SH-SY5Y (cell line): ENCODE results near the gene HBE1.

Experiments
- GATA2 ChIP-seq: IDR thresholded peaks from 2 replicates; pipeline ENCODE4 v1.6.1; 2011; ENCODE audit warnings: mild to moderate bottlenecking, low read depth, low read length
- GATA3 ChIP-seq: IDR thresholded peaks from 2 replicates; pipeline ENCODE4 v1.6.1; 2011; ENCODE audit warnings: low read depth, mild to moderate bottlenecking, low read length, moderate library complexity

DNA sequence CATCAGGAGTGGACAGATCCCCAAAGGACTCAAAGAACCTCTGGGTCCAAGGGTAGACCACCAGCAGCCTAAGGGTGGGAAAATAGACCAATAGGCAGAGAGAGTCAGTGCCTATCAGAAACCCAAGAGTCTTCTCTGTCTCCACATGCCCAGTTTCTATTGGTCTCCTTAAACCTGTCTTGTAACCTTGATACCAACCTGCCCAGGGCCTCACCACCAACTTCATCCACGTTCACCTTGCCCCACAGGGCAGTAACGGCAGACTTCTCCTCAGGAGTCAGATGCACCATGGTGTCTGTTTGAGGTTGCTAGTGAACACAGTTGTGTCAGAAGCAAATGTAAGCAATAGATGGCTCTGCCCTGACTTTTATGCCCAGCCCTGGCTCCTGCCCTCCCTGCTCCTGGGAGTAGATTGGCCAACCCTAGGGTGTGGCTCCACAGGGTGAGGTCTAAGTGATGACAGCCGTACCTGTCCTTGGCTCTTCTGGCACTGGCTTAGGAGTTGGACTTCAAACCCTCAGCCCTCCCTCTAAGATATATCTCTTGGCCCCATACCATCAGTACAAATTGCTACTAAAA lies 42.9 kb downstream of the HBE1 start, which contains the start of gene HBB:
- TF ChIP-seq GATA3, result no peak
- no peak for TF ChIP-seq GATA2
